IMR-90 (cell line): ENCODE data around the gene TTC39C. TPM values are rescaled to one million over a fixed set of nuclear protein-coding genes. Genes with fewer than 3 reads are reported as not detected.

ENCODE experiments used
- ATAC-seq: fragments of 200-7000 bp; cut with Tn5 transposase; 2 replicates; pipeline ENCODE4 v1.9.1; 2020; ENCODE audit warnings: low read depth, mild to moderate bottlenecking, moderate library complexity
- BruUV-seq: library from RNA; stranded (reverse); fragments of 400-500 nt; replicated peaks from 2 replicates; lab custom pipeline; 2021; lab: Mats Ljungman, UMichigan
- CTCF ChIA-PET: fragments of 300-600 bp; formaldehyde crosslinking; extraction: SDS; loops from one replicate; lab custom pipeline; 2021; ENCODE audit warnings: antibody characterized with exemption; lab: Yijun Ruan, JAX
- POLR2A ChIA-PET: fragments of 300-600 bp; sonication (Branson Sonifier 250); formaldehyde crosslinking; loops from one replicate; lab custom pipeline; 2022; ENCODE audit warnings: antibody characterized with exemption; ENCODE audit not compliant: unreplicated experiment; lab: Charles Lee
- DNase-seq: peaks from one replicate; pipeline ENCODE4 v3.0.0; 2013
- H2AFZ ChIP-seq: replicated peaks from 2 replicates; pipeline ENCODE3; 2013; ENCODE audit warnings: low read length, mild to moderate bottlenecking; ENCODE audit not compliant: poor library complexity
- H2AK5ac ChIP-seq: 2 replicates; pipeline ENCODE4 v1.6.1; 2013; ENCODE audit warnings: low read depth, low read length, inconsistent platforms
- H2AK9ac ChIP-seq: replicated peaks from 2 replicates; pipeline ENCODE3; 2013; ENCODE audit warnings: mild to moderate bottlenecking, low read depth, low read length, moderate library complexity; ENCODE audit not compliant: poor library complexity
- H2BK120ac ChIP-seq: 2 replicates; pipeline ENCODE4 v1.6.1; 2013; ENCODE audit warnings: low read depth, low read length, inconsistent platforms
- H2BK15ac ChIP-seq: 3 replicates; pipeline ENCODE4 v1.6.1; 2013; ENCODE audit warnings: low read depth, low read length, inconsistent platforms
- H2BK20ac ChIP-seq: 2 replicates; pipeline ENCODE4 v1.6.1; 2013; ENCODE audit warnings: low read depth, mild to moderate bottlenecking, inconsistent platforms, low read length, moderate library complexity
- H2BK5ac ChIP-seq: 2 replicates; pipeline ENCODE4 v1.6.1; 2013; ENCODE audit warnings: mild to moderate bottlenecking, low read depth, low read length, inconsistent platforms; ENCODE audit not compliant: poor library complexity, severe bottlenecking
- H3K14ac ChIP-seq: replicated peaks from 2 replicates; pipeline ENCODE4 v1.6.1; 2013; ENCODE audit warnings: low read depth, low read length, inconsistent platforms
- H3K18ac ChIP-seq: 2 replicates; pipeline ENCODE4 v1.6.1; 2013; ENCODE audit warnings: low read depth, low read length, control low read depth
- H3K23ac ChIP-seq: 2 replicates; pipeline ENCODE4 v1.6.1; 2013; ENCODE audit warnings: low read depth, low read length, inconsistent platforms
- H3K27ac ChIP-seq: 2 replicates; pipeline ENCODE4 v1.5.1; 2013; ENCODE audit warnings: mild to moderate bottlenecking, control low read depth, low read length; ENCODE audit not compliant: insufficient read depth
- H3K27me3 ChIP-seq: 2 replicates; pipeline ENCODE4 v1.6.1; 2013; ENCODE audit warnings: low read length; ENCODE audit not compliant: control insufficient read depth, insufficient read depth
- H3K36me3 ChIP-seq: 2 replicates; pipeline ENCODE4 v1.6.1; 2013; ENCODE audit warnings: low read length, mixed read lengths; ENCODE audit not compliant: control insufficient read depth, insufficient read depth
- H3K4ac ChIP-seq: 2 replicates; pipeline ENCODE4 v1.6.1; 2013; ENCODE audit warnings: low read depth, low read length, inconsistent platforms
- H3K4me1 ChIP-seq: 2 replicates; pipeline ENCODE4 v1.6.1; 2013; ENCODE audit warnings: low read length, mixed read lengths; ENCODE audit not compliant: control insufficient read depth, insufficient read depth
- H3K4me2 ChIP-seq: 2 replicates; pipeline ENCODE4 v1.6.1; 2013; ENCODE audit warnings: low read depth, mild to moderate bottlenecking, control low read depth, low read length, moderate library complexity
- H3K4me3 ChIP-seq: 2 replicates; pipeline ENCODE4 v1.5.1; 2013; ENCODE audit warnings: low read depth, mild to moderate bottlenecking, control low read depth, low read length, moderate library complexity; ENCODE audit not compliant: insufficient read depth
- H3K56ac ChIP-seq: 2 replicates; pipeline ENCODE4 v1.6.1; 2013; ENCODE audit warnings: low read length, inconsistent platforms; ENCODE audit not compliant: insufficient read depth; ENCODE audit errors: extremely low read depth
- H3K79me1 ChIP-seq, 2 experiments: 2 replicates each; pipeline ENCODE4 v1.6.1; 2013; ENCODE audit warnings: low read length in 2 of 2, inconsistent platforms in 1 of 2, low read depth in 1 of 2
- H3K9ac ChIP-seq: 2 replicates; pipeline ENCODE4 v1.6.1; 2013; ENCODE audit warnings: low read depth, low read length, control low read depth
- H3K9me1 ChIP-seq: 2 replicates; pipeline ENCODE4 v1.6.1; 2013; ENCODE audit warnings: low read length, inconsistent platforms; ENCODE audit not compliant: insufficient read depth
- H3K9me3 ChIP-seq: 2 replicates; pipeline ENCODE4 v1.6.1; 2013; ENCODE audit warnings: low read length; ENCODE audit not compliant: control insufficient read depth, insufficient read depth
- H4K20me1 ChIP-seq: 2 replicates; pipeline ENCODE4 v1.6.1; 2013; ENCODE audit warnings: low read length, inconsistent platforms; ENCODE audit not compliant: insufficient read depth
- H4K5ac ChIP-seq: 2 replicates; pipeline ENCODE4 v1.6.1; 2013; ENCODE audit warnings: mild to moderate bottlenecking, low read depth, low read length, control low read depth
- H4K8ac ChIP-seq, 2 experiments: 2 replicates each; pipeline ENCODE4 v1.6.1; 2013; ENCODE audit warnings: low read depth in 2 of 2, low read length in 2 of 2, control low read depth in 1 of 2, inconsistent platforms in 1 of 2
- H4K91ac ChIP-seq: 2 replicates; pipeline ENCODE4 v1.6.1; 2013; ENCODE audit warnings: low read depth, low read length, inconsistent platforms; ENCODE audit not compliant: insufficient read depth
- CHD1 ChIP-seq: IDR thresholded peaks from 2 replicates; pipeline ENCODE4 v1.6.1; 2012; ENCODE audit warnings: low read depth, low read length, improper control_type of control experiment
- CTCF ChIP-seq: conservative IDR thresholded peaks from 2 replicates; pipeline ENCODE4 v1.5.1; 2012; ENCODE audit warnings: mild to moderate bottlenecking, low read depth, low read length, improper control_type of control experiment
- FOS ChIP-seq: fragments of 150-350 bp; IDR thresholded peaks from 2 replicates; pipeline ENCODE4 v1.6.1; 2016; ENCODE audit warnings: low read depth, low read length
- MAZ ChIP-seq: IDR thresholded peaks from 2 replicates; pipeline ENCODE4 v1.6.1; 2012; ENCODE audit warnings: low read depth, mild to moderate bottlenecking, low read length, improper control_type of control experiment, moderate library complexity, borderline replicate concordance
- MXI1 ChIP-seq: IDR thresholded peaks from 2 replicates; pipeline ENCODE4 v1.6.1; 2012; ENCODE audit warnings: low read depth, mild to moderate bottlenecking, low read length, moderate library complexity, borderline replicate concordance
- NFE2L2 ChIP-seq: fragments of 150-350 bp; IDR thresholded peaks from 2 replicates; pipeline ENCODE4 v1.6.1; 2016; ENCODE audit warnings: low read depth, mild to moderate bottlenecking, low read length
- POLR2A ChIP-seq: IDR thresholded peaks from 2 replicates; pipeline ENCODE4 v1.6.1; 2012; ENCODE audit warnings: mild to moderate bottlenecking, low read depth, low read length
- RAD21 ChIP-seq: IDR thresholded peaks from 2 replicates; pipeline ENCODE4 v1.6.1; 2012; ENCODE audit warnings: low read length, improper control_type of control experiment
- RCOR1 ChIP-seq: IDR thresholded peaks from 2 replicates; pipeline ENCODE4 v1.6.1; 2012; ENCODE audit warnings: mild to moderate bottlenecking, low read length, improper control_type of control experiment; ENCODE audit not compliant: insufficient replicate concordance
- RFX5 ChIP-seq: IDR thresholded peaks from 2 replicates; pipeline ENCODE4 v1.8.0; 2012; ENCODE audit warnings: low read depth, mild to moderate bottlenecking, low read length, moderate library complexity
- SMC3 ChIP-seq: fragments of 150-350 bp; IDR thresholded peaks from 2 replicates; pipeline ENCODE4 v1.6.1; 2016; ENCODE audit warnings: low read depth, mild to moderate bottlenecking, antibody characterized with exemption, low read length, moderate library complexity
- USF2 ChIP-seq: fragments of 150-350 bp; IDR thresholded peaks from 2 replicates; pipeline ENCODE4 v1.6.1; 2017; ENCODE audit warnings: mild to moderate bottlenecking, antibody characterized with exemption, low read length, low read depth
- WGBS, 2 experiments: methylation state at CpG; one replicate each; pipeline versions ENCODE4 v1.1.5 to v1.1.7; 2013; ENCODE audit warnings: missing lambda C conversion rate in 2 of 2; ENCODE audit not compliant: insufficient read length in 1 of 2; ENCODE audit errors: extremely low coverage in 2 of 2; 5-methylcytosine and 5-hydroxymethylcytosine counted together
- dilution Hi-C: fragments of 300-500 bp; cut with HindIII; formaldehyde crosslinking; loops from one replicate; pipeline ENCODE4 v1.14.3; 2018; ENCODE audit warnings: low sequenced_read_pairs; ENCODE audit not compliant: unreplicated experiment
- in situ Hi-C: fragments of 300-500 bp; cut with MboI; formaldehyde crosslinking; loops from 3 replicates; pipeline ENCODE4 v1.14.3; 2019; ENCODE audit warnings: low sequenced_read_pairs, inconsistent platforms, mixed read lengths
- intact Hi-C: fragments of 100-400 bp; cut with micrococcal nuclease; formaldehyde crosslinking; loops from 2 replicates; pipeline ENCODE4 v1.10.0; 2022
- polyA plus RNA-seq, 3 experiments: library from polyadenylated mRNA; depleted of rRNA; stranded (reverse); fragments of >200 nt; gene quantifications; 2 replicates each; pipeline ENCODE4 v1.2.3, GENCODE V29; 2012; ENCODE audit warnings: low replicate concordance in 1 of 3
- total RNA-seq: library from RNA; depleted of rRNA; stranded (reverse); fragments of >200 nt; gene quantifications from 2 replicates; pipeline ENCODE4 v1.2.3, GENCODE V29; 2012

Gene TTC39C
- total and polyA plus RNA-seq, 2 of the 4 experiments (the other 2 are of a cell fraction), result 8.0 to 20.8 TPM

GRCh38 chr18:24011123-24011917, 3.2 kb upstream of the TTC39C start (continued):
- no peak for TF ChIP-seq RCOR1

- CTCF ChIA-PET, result interaction anchor here (0.7 kb wide), 1 partner anchor 353 kb away, joined by 3 read pairs; no protein-coding TSS in a partner anchor
- Histone ChIP-seq H3K14ac (no peak overlapping the region), H4K8ac (no peak overlapping the region), H3K9me3 (no peaks in the 10 kb centered on the region), H3K4ac (no peak overlapping the region), H3K27ac (no peak overlapping the region), H3K36me3 (no peaks in the 10 kb centered on the region), H4K5ac (no peak overlapping the region), H3K27me3 (peaks cover 8% of the 10 kb centered on the region), H3K4me2 (no peak overlapping the region), H3K79me1 (peaks cover 13 to 22% of the 10 kb centered on the region in 2 experiments), H3K9ac (no peak overlapping the region), H3K23ac (no peak overlapping the region), H2BK5ac (no peak overlapping the region), H4K91ac (no peak overlapping the region), H2AK9ac (no peak overlapping the region), H4K20me1 (peaks cover 13% of the 10 kb centered on the region), H2BK20ac (0 out of 2 replicates have a peak overlapping the region, but pooled peaks have one; percentile 7), H2BK15ac (no peak overlapping the region), H3K56ac (no peak overlapping the region), H3K4me1 (peaks cover 4% of the 10 kb centered on the region; the same call in 1 of the 2 replicates), H2AFZ (no peak overlapping the region), H3K4me3 (no peak overlapping the region), H2AK5ac (no peak overlapping the region), H3K9me1 (peaks cover 5% of the 10 kb centered on the region; the same call in 1 of the 2 replicates), H3K18ac (no peak overlapping the region), H2BK120ac (no peak overlapping the region)
- dilution Hi-C loops (no loop called here), in situ Hi-C loops (no loop called here), intact Hi-C loops (loop anchor here (5.0 to 10.0 kb wide), 2 partner anchors 86 to 388 kb away; no protein-coding TSS in a partner anchor)
- POLR2A ChIA-PET, result no interaction called here
- ATAC-seq (no peak), DNase-seq (peak; percentile 19)
- no CpG with 5 or more reads among the region's 2 CpGs for WGBS, 2 experiments
- no TSS peak for BruUV-seq
- no peak for TF ChIP-seq RAD21
- TF ChIP-seq MAZ, result no peak
- TF ChIP-seq CTCF, result no peak
- no peak for TF ChIP-seq FOS
- no peak for TF ChIP-seq MXI1
- no peak for TF ChIP-seq CHD1
- TF ChIP-seq RFX5, result no peak
- TF ChIP-seq SMC3, result no peak
- TF ChIP-seq POLR2A, result no peak
- TF ChIP-seq USF2, result no peak
- TF ChIP-seq RCOR1, result no peak
- no peak for TF ChIP-seq NFE2L2
Measured at GRCh38 chr18:24013051-24013450, 1.5 kb upstream of the TTC39C start.
